H1 (cell line): ENCODE data around the gene SELENOS. TPM values are rescaled to one million over a fixed set of nuclear protein-coding genes. Genes with fewer than 3 reads are reported as not detected.

Experiments
- CTCF ChIA-PET: fragments of 300-600 bp; sonication (Branson Sonifier 250); formaldehyde crosslinking; loops from one replicate; lab custom pipeline; 2021; ENCODE audit not compliant: partially characterized antibody; lab: Charles Lee
- POLR2A ChIA-PET: fragments of 300-600 bp; sonication (Branson Sonifier 250); formaldehyde crosslinking; loops from one replicate; lab custom pipeline; 2021; ENCODE audit warnings: inconsistent platforms; ENCODE audit not compliant: partially characterized antibody; lab: Charles Lee
- DNase-seq, 2 experiments: peaks; one replicate each; pipeline versions ENCODE4 v3.0.0 to v3.0.0-alpha.2; 2010 to 2022; ENCODE audit warnings: low spot score in 2 of 2, low read depth in 1 of 2, mixed read lengths in 1 of 2
- FAIRE-seq: peaks from 2 replicates; lab custom pipeline; 2011; peaks lifted over from hg19 to GRCh38; lab: Jason Lieb, UNC
- H2AFZ ChIP-seq: 2 replicates; pipeline ENCODE4 v1.8.1; 2012; ENCODE audit warnings: low read length, inconsistent platforms
- H2AK5ac ChIP-seq: 2 replicates; pipeline ENCODE4 v1.6.1; 2013; ENCODE audit warnings: low read depth, low read length
- H2BK120ac ChIP-seq: replicated peaks from 2 replicates; pipeline ENCODE3; 2013; ENCODE audit warnings: low read depth, low read length, inconsistent platforms
- H2BK12ac ChIP-seq: 2 replicates; pipeline ENCODE4 v1.6.1; 2013; ENCODE audit warnings: low read depth, low read length
- H2BK15ac ChIP-seq: 2 replicates; pipeline ENCODE4 v1.6.1; 2013; ENCODE audit warnings: low read length
- H2BK20ac ChIP-seq: 2 replicates; pipeline ENCODE4 v1.6.1; 2013; ENCODE audit warnings: low read length
- H2BK5ac ChIP-seq: 2 replicates; pipeline ENCODE4 v1.6.1; 2013; ENCODE audit warnings: low read depth, low read length
- H3K14ac ChIP-seq: 2 replicates; pipeline ENCODE4 v1.6.1; 2013; ENCODE audit warnings: inconsistent platforms; ENCODE audit not compliant: insufficient read length
- H3K18ac ChIP-seq: 2 replicates; pipeline ENCODE4 v1.6.1; 2013; ENCODE audit warnings: low read length; ENCODE audit errors: extremely low read depth
- H3K23ac ChIP-seq: 2 replicates; pipeline ENCODE4 v1.6.1; 2013; ENCODE audit warnings: inconsistent platforms; ENCODE audit not compliant: insufficient read length
- H3K23me2 ChIP-seq: 2 replicates; pipeline ENCODE4 v1.6.1; 2013; ENCODE audit warnings: low read depth, low read length
- H3K27ac ChIP-seq: 2 replicates; pipeline ENCODE4 v1.6.1; 2011; ENCODE audit warnings: low read depth, low read length, inconsistent platforms
- H3K27me3 ChIP-seq, 4 experiments: replicated peaks in 1 of 4; 1 replicate in 1 of 4; 2 replicates in 3 of 4; pipeline versions ENCODE4 v1.6.1 to v1.8.1; 2011 to 2013; ENCODE audit warnings: low read length in 3 of 4, mild to moderate bottlenecking in 3 of 4, inconsistent platforms in 2 of 4, mixed read lengths in 2 of 4, moderate library complexity in 1 of 4; ENCODE audit not compliant: control insufficient read depth in 3 of 4, insufficient read depth in 3 of 4; ENCODE audit errors: extremely low read depth in 1 of 4
- H3K36me3 ChIP-seq, 4 experiments: 2 replicates each; pipeline versions ENCODE4 v1.6.1 to v1.8.1; 2011 to 2013; ENCODE audit warnings: mild to moderate bottlenecking in 4 of 4, low read length in 3 of 4, moderate library complexity in 2 of 4, control low read depth in 1 of 4, inconsistent platforms in 1 of 4; ENCODE audit not compliant: insufficient read depth in 4 of 4, control insufficient read depth in 2 of 4
- H3K4ac ChIP-seq: replicated peaks from 2 replicates; pipeline ENCODE3; 2013; ENCODE audit warnings: low read length, low read depth, mixed read lengths, inconsistent platforms; ENCODE audit not compliant: insufficient read length
- H3K4me1 ChIP-seq, 4 experiments: replicated peaks in 1 of 4; 1 replicate in 1 of 4; 2 replicates in 3 of 4; pipeline versions ENCODE4 v1.6.1 to v1.8.1; 2011 to 2013; ENCODE audit warnings: low read length in 3 of 4, inconsistent platforms in 2 of 4, mixed read lengths in 1 of 4; ENCODE audit not compliant: insufficient read depth in 4 of 4, control insufficient read depth in 3 of 4
- H3K4me2 ChIP-seq, 2 experiments: 2 replicates each; pipeline versions ENCODE4 v1.6.1 to v1.8.1; 2011 to 2013; ENCODE audit warnings: low read depth in 2 of 2, low read length in 2 of 2, control low read depth in 1 of 2, inconsistent platforms in 1 of 2, mild to moderate bottlenecking in 1 of 2; ENCODE audit not compliant: insufficient read depth in 1 of 2
- H3K4me3 ChIP-seq, 4 experiments: fragments of 200-600, 300-600 bp in 1 of 4; sonication (generic), shearing (Covaris generic), sonication (Bioruptor Twin) in 1 of 4; 2 replicates each; pipeline versions ENCODE4 v1.5.1 to v1.8.1; 2011 to 2016; ENCODE audit warnings: low read length in 4 of 4, low read depth in 3 of 4, control low read depth in 2 of 4, inconsistent platforms in 2 of 4, mild to moderate bottlenecking in 2 of 4, mixed read lengths in 1 of 4, moderate library complexity in 1 of 4; ENCODE audit not compliant: insufficient read depth in 2 of 4; ENCODE audit errors: extremely low read depth in 1 of 4
- H3K56ac ChIP-seq: replicated peaks from 2 replicates; pipeline ENCODE3; 2013; ENCODE audit warnings: low read depth, mild to moderate bottlenecking, mixed read lengths, low read length, inconsistent platforms; ENCODE audit not compliant: insufficient read length
- H3K79me1 ChIP-seq: 2 replicates; pipeline ENCODE4 v1.6.1; 2013; ENCODE audit warnings: low read depth, low read length, control low read depth
- H3K79me2 ChIP-seq, 2 experiments: 2 replicates each; pipeline versions ENCODE4 v1.6.1 to v1.8.1; 2012 to 2013; ENCODE audit warnings: low read length in 2 of 2, mild to moderate bottlenecking in 2 of 2, inconsistent platforms in 1 of 2; ENCODE audit not compliant: insufficient read depth in 2 of 2, control insufficient read depth in 1 of 2
- H3K9ac ChIP-seq, 4 experiments: replicated peaks in 1 of 4; 1 replicate in 1 of 4; 2 replicates in 3 of 4; pipeline versions ENCODE4 v1.6.1 to v1.8.1; 2011 to 2013; ENCODE audit warnings: low read depth in 3 of 4, low read length in 3 of 4, control low read depth in 2 of 4, mild to moderate bottlenecking in 2 of 4, moderate library complexity in 2 of 4, inconsistent platforms in 1 of 4; ENCODE audit errors: extremely low read depth in 1 of 4
- H3K9me3 ChIP-seq, 2 experiments: 2 replicates each; pipeline versions ENCODE4 v1.6.1 to v1.8.1; 2012 to 2013; ENCODE audit warnings: mild to moderate bottlenecking in 2 of 2, moderate library complexity in 2 of 2, control low read depth in 1 of 2, inconsistent platforms in 1 of 2, low read depth in 1 of 2, low read length in 1 of 2, mixed read lengths in 1 of 2; ENCODE audit not compliant: insufficient read depth in 2 of 2
- H4K20me1 ChIP-seq, 2 experiments: replicated peaks in 1 of 2; 2 replicates each; pipeline versions ENCODE3 to v1.8.1; 2011 to 2013; ENCODE audit warnings: inconsistent platforms in 2 of 2, low read length in 2 of 2, mild to moderate bottlenecking in 1 of 2; ENCODE audit not compliant: insufficient read depth in 2 of 2, control insufficient read depth in 1 of 2
- H4K5ac ChIP-seq: 2 replicates; pipeline ENCODE4 v1.6.1; 2013; ENCODE audit warnings: low read length, low read depth, mixed read lengths, inconsistent platforms; ENCODE audit not compliant: insufficient read length
- H4K8ac ChIP-seq: 2 replicates; pipeline ENCODE4 v1.8.0; 2013; ENCODE audit warnings: mild to moderate bottlenecking, moderate library complexity, low read length, inconsistent platforms; ENCODE audit not compliant: insufficient read depth; ENCODE audit errors: extremely low read depth
- H4K91ac ChIP-seq: replicated peaks from 2 replicates; pipeline ENCODE3; 2013; ENCODE audit warnings: low read length, mixed read lengths, inconsistent platforms; ENCODE audit not compliant: insufficient read length
- ATF3 ChIP-seq: IDR thresholded peaks from 2 replicates; pipeline ENCODE4 v1.6.1; 2011; ENCODE audit warnings: low read depth, mild to moderate bottlenecking, low read length; ENCODE audit not compliant: insufficient read depth
- CTCF ChIP-seq, 3 experiments: IDR thresholded peaks; 1 replicate in 2 of 3; 2 replicates in 1 of 3; pipeline versions ENCODE4 v1.5.1 to v1.6.1; 2011; ENCODE audit warnings: low read length in 3 of 3, mild to moderate bottlenecking in 3 of 3, inconsistent platforms in 2 of 3, low read depth in 1 of 3, moderate library complexity in 1 of 3; ENCODE audit not compliant: insufficient read depth in 1 of 3; ENCODE audit errors: control extremely low read depth in 1 of 3
- WGBS, 2 experiments: shearing (Covaris generic) in 1 of 2; methylation state at CpG; one replicate each; pipeline versions ENCODE4 v1.1.6 to v1.1.7; 2013 to 2015; ENCODE audit warnings: low lambda C conversion rate in 2 of 2, mixed read lengths in 2 of 2, inconsistent platforms in 1 of 2, low coverage in 1 of 2, missing lambda C conversion rate in 1 of 2; ENCODE audit not compliant: insufficient replicate concordance in 2 of 2, insufficient coverage in 1 of 2, insufficient read length in 1 of 2; ENCODE audit errors: extremely low coverage in 1 of 2, missing lambda C conversion rate in 1 of 2; 5-methylcytosine and 5-hydroxymethylcytosine counted together
- polyA plus RNA-seq, 7 experiments: library from polyadenylated mRNA; depleted of rRNA in 3 of 7; stranded (reverse) in 5 of 7; unstranded in 2 of 7; fragments of >200 nt in 5 of 7; fragments of 200-250 nt in 2 of 7; gene quantifications; 1 replicate in 5 of 7; 2 replicates in 1 of 7; 4 replicates in 1 of 7; pipeline versions ENCODE4 v1.2.1 to v1.2.3, GENCODE V29; 2011 to 2013; ENCODE audit warnings: missing spikeins in 2 of 7, mixed read lengths in 2 of 7
- total RNA-seq: library from RNA; stranded (reverse); fragmentation: NEBNext Ultra II Directional; extraction: Animal tissue kit (Norgen Biotek cat#: 25700); gene quantifications from 2 replicates; pipeline ENCODE4 v1.2.1, GENCODE V29; 2021

Gene SELENOS
- total and polyA plus RNA-seq, 2 of the 8 experiments (the other 6 are each of a cell fraction or from before 2014, with no cell fraction given) = 45.1 to 46.0 TPM

GRCh38 chr15:101320501-101321052 lies 43.3 kb upstream of the SELENOS start:
- peak overlapping the region; percentile 42; the same call in 1 of the 2 replicates for H2AFZ ChIP-seq
- no peaks in the 10 kb centered on the region for H3K23me2 ChIP-seq
- H3K4me1 ChIP-seq = peaks cover 0 to 3% (median 0%) of the 10 kb centered on the region in 4 experiments; a peak in 1 of 7 replicates
- H2BK12ac ChIP-seq = no peak overlapping the region
- DNase-seq (peak in 1 of 2 experiments; percentile 71), FAIRE-seq (no peak)
- H4K5ac ChIP-seq = no peak overlapping the region
- no peak overlapping the region for H3K27ac ChIP-seq
- H2AK5ac ChIP-seq = no peak overlapping the region
- no peaks in the 10 kb centered on the region for H3K9me3 ChIP-seq
- H3K23ac ChIP-seq = no peak overlapping the region
- no peak overlapping the region for H3K56ac ChIP-seq
- no peak overlapping the region for H3K9ac ChIP-seq
- H2BK5ac ChIP-seq = no peak overlapping the region
- no peak overlapping the region for H4K8ac ChIP-seq
- no peaks in the 10 kb centered on the region for H3K79me1 ChIP-seq
- no peak overlapping the region for H2BK15ac ChIP-seq
- no peaks in the 10 kb centered on the region for H3K36me3 ChIP-seq
- H3K27me3 ChIP-seq = no peaks in the 10 kb centered on the region; a peak in 1 of 7 replicates
- H3K18ac ChIP-seq = no peak overlapping the region
- no peak overlapping the region for H3K14ac ChIP-seq
- H4K20me1 ChIP-seq = no peaks in the 10 kb centered on the region
- 57% methylated on average over 21 of the region's 21 CpGs; no CpG with 5 or more reads in 1 of the 2 experiments for WGBS, 2 experiments
- no peak overlapping the region for H2BK120ac ChIP-seq
- ChIA-PET POLR2A (interaction anchor here (1.5 kb wide), 1 partner anchor 11 kb away, joined by 5 read pairs; no protein-coding TSS in a partner anchor), CTCF (interaction anchor here (0.7 to 8.6 kb wide), 50 partner anchors 8 to 337 kb away, joined by 3 to 94 read pairs (median 4); no protein-coding TSS in a partner anchor)
- no peak overlapping the region for H3K4ac ChIP-seq
- no peaks in the 10 kb centered on the region for H3K79me2 ChIP-seq
- H4K91ac ChIP-seq = no peak overlapping the region
- no peak overlapping the region for H3K4me3 ChIP-seq
- H3K4me2 ChIP-seq = no peak overlapping the region; a peak in 1 of 4 replicates
- no peak overlapping the region for H2BK20ac ChIP-seq
- TF ChIP-seq CTCF (IDR thresholded peaks at IDR 0.05; ENCODE audit: control extremely low read depth in 1 of 3, insufficient read depth in 1 of 3, low read depth in 1 of 3, low read length in 3 of 3) = peak; percentile 67 to 81 (median 79)
- no peak for TF ChIP-seq ATF3
